Measurements from ENCODE around the gene APC2.
"Not testable (repeated sequence)": the region's sequence is repeated elsewhere in the genome, so short reads cannot be mapped to it uniquely, and the experiment has no call there.

APC2 gene

DNA sequence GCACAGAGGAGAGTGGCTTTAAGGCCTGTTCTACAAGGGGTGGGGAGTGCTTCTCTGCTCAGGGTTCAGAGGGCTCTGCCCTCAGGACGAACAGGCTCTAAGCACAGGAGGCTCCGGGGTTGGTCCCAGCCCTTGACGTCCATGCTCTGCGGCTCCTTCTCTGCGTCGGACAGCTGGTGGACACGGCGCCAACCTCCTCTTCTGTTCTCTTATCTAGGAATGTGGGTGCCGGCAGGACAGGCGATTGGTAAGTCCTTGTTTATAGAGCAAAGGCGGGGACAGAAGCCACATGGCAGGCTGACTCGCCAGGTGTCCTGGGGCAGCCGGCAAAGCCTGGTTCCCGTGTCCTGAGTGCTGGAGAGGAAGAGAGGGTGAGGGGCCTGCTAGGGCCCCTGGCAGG, 20.2 kb upstream of the APC2 start:
- DNase-seq (no peak), ATAC-seq (replicated peaks) (no peak)
- H3K4me1 Mint-ChIP-seq, result peaks cover 4 to 9% of the 10 kb centered on the region in 2 donors
- H3K9me3 Mint-ChIP-seq, result no peaks in the 10 kb centered on the region
- H3K27me3 Mint-ChIP-seq, result no peaks in the 10 kb centered on the region
- H3K27ac Mint-ChIP-seq, result peak overlapping the region; percentile 69
- no peak overlapping the region for H3K4me3 Mint-ChIP-seq
- H3K36me3 Mint-ChIP-seq, result peaks cover 24 to 25% of the 10 kb centered on the region in 2 donors

GRCh38 chr19:1430246-1430645, 19.7 kb upstream of the APC2 start:
- Mint-ChIP-seq H3K9me3 (no peaks in the 10 kb centered on the region), H3K4me1 (peaks cover 2 to 5% of the 10 kb centered on the region in 2 donors), H3K27me3 (no peaks in the 10 kb centered on the region), H3K4me3 (no peak overlapping the region), H3K27ac (no peak overlapping the region), H3K36me3 (peaks cover 21 to 22% of the 10 kb centered on the region in 2 donors)
- ATAC-seq (replicated peaks) (no peak), DNase-seq (no peak)

- DNase-seq (no peak), ATAC-seq (replicated peaks) (no peak)
- H3K4me1 Mint-ChIP-seq, result peaks cover 0 to 5% of the 10 kb centered on the region in 2 donors
- no peaks in the 10 kb centered on the region for H3K9me3 Mint-ChIP-seq
- H3K36me3 Mint-ChIP-seq, result peaks cover 22 to 27% of the 10 kb centered on the region in 2 donors
- peak overlapping the region; percentile 63 for H3K27ac Mint-ChIP-seq
- peak overlapping the region in 1 of 2 donors; percentile 22 for H3K4me3 Mint-ChIP-seq
- no peaks in the 10 kb centered on the region for H3K27me3 Mint-ChIP-seq
These were observed 18.0 kb upstream of the APC2 start for GRCh38 chr19:1431759-1432506.

DNA sequence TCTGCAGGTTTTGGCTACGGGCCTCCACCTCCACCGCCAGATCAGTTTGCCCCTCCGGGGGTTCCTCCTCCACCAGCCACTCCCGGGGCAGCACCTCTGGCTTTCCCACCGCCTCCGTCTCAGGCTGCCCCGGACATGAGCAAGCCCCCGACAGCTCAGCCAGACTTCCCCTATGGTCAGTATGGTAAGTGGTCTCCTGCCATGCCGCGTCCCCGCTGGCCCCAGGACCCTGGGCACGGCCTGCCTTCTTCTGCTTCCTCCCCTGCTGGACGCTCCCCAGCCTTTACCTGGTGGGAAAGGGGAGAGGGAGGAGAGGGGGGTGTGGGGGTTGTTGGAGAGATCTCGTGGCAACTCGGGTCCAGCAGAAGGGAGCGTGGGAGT, 17.4 kb upstream of the APC2 start:
- Mint-ChIP-seq H3K9me3 (no peaks in the 10 kb centered on the region), H3K36me3 (peaks cover 22 to 27% of the 10 kb centered on the region in 2 donors), H3K4me3 (no peak overlapping the region), H3K27ac (peak overlapping the region; percentile 25), H3K27me3 (no peaks in the 10 kb centered on the region), H3K4me1 (peaks cover 0 to 5% of the 10 kb centered on the region in 2 donors)
- no peak for ATAC-seq (replicated peaks)
- no peak for DNase-seq

DNA sequence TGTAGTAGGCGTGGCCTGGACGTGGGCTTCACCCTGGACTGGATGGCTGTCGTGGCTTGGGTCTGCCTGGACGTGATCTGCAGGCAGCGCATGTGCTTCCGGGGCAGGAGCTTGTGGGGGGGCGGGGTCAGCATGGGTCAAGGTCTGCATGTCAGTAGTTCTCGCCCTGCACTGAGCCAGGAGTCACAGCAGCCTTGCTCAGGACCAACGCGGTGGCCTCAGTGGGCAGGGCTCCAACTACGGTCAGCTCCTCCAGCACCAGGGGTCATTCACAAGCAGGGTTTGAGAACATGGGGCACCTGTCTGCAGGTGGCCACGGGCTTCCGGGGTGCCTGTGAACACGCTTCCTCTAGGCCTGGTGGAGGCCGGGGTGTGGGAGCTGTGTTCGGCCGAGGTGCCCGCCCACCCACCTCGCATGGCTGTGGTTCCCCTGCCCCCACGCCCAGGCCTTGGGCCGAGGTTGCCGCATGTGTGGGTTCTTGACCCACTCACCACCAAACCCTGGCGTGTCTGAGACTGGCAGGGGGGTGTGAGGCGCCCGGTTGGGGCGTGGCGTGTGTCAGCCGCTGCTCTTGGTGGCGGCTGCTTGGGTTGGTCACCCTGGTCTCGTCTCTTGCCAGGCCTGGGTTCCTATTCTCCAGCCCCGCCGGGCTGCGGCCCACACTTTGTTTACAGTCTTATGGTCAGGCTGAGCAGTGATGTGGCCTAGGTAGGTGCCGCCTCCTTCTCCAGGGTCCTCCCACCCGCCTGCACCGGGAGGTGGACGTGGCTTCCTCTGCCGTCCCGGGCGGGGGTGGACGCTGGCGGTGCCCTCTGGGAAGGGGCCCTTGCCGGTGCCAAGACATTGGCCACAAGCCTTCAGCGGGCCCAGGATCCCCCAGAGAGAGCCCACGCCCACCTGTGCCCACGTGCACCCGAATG, 16.5 kb upstream of the APC2 start:
- Mint-ChIP-seq H3K27me3 (no peaks in the 10 kb centered on the region), H3K9me3 (no peaks in the 10 kb centered on the region), H3K36me3 (peaks cover 26 to 30% of the 10 kb centered on the region in 2 donors), H3K4me1 (peaks cover 5 to 13% of the 10 kb centered on the region in 2 donors), H3K27ac (no peak overlapping the region), H3K4me3 (no peak overlapping the region)
- ATAC-seq (replicated peaks), result no peak
- no peak for DNase-seq

DNA sequence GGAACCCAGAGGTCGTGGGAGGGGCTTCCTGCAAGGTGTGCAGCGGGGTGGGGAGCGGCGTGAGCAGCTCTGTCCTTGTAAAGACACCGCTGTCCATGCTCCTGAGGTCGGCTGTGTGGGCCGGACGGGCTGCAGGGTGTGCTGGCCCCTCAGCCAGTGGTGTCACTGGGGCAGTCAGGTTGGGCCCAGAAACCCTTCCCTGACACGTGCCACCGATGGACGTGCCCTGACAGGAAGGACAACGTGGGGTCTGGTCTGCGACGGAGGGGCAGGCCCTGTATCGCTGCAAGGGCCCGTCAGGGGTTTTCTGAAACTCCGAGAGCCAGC, 15.9 kb upstream of the APC2 start:
- DNase-seq (no peak), ATAC-seq (replicated peaks) (no peak)
- Mint-ChIP-seq H3K27ac (no peak overlapping the region), H3K27me3 (no peaks in the 10 kb centered on the region), H3K4me1 (peaks cover 5 to 13% of the 10 kb centered on the region in 2 donors), H3K36me3 (peaks cover 31 to 34% of the 10 kb centered on the region in 2 donors), H3K9me3 (no peaks in the 10 kb centered on the region), H3K4me3 (no peak overlapping the region)

DNA sequence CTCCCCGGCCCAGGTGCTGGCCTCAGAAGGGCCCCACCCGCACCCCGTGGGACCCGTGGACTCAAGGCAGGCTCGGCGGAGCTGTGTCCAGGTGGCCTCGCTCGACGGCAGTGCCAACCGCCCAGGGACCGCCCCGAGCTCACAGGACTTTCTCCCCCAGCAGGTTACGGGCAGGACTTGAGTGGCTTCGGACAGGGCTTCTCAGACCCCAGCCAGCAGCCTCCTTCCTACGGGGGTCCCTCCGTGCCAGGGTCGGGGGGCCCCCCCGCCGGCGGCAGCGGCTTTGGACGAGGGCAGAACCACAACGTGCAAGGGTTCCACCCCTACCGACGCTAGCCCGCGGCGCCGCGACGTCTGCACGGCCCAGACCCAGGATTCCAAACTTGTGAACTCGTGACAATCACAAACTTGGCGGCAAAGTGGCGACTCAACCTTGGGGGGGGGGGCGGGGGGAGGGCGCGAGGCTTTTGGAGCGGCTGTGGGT, 15.3 kb upstream of the APC2 start:
- H3K4me3 Mint-ChIP-seq, result no peak overlapping the region
- H3K4me1 Mint-ChIP-seq, result peaks cover 7 to 17% of the 10 kb centered on the region in 2 donors
- DNase-seq (no peak), ATAC-seq (replicated peaks) (no peak)
- no peaks in the 10 kb centered on the region for H3K9me3 Mint-ChIP-seq
- peaks cover 37% of the 10 kb centered on the region in 2 donors for H3K36me3 Mint-ChIP-seq
- H3K27ac Mint-ChIP-seq, result no peak overlapping the region
- H3K27me3 Mint-ChIP-seq, result no peaks in the 10 kb centered on the region

- Mint-ChIP-seq H3K27me3 (no peaks in the 10 kb centered on the region), H3K4me1 (peaks cover 11 to 26% of the 10 kb centered on the region in 2 donors), H3K36me3 (peaks cover 40% of the 10 kb centered on the region in 2 donors), H3K27ac (peak overlapping the region; percentile 9), H3K4me3 (no peak overlapping the region), H3K9me3 (no peaks in the 10 kb centered on the region)
- DNase-seq, result no peak
- no peak for ATAC-seq (replicated peaks)
These were observed 14.4 kb upstream of the APC2 start for GRCh38 chr19:1435378-1435989.

DNA sequence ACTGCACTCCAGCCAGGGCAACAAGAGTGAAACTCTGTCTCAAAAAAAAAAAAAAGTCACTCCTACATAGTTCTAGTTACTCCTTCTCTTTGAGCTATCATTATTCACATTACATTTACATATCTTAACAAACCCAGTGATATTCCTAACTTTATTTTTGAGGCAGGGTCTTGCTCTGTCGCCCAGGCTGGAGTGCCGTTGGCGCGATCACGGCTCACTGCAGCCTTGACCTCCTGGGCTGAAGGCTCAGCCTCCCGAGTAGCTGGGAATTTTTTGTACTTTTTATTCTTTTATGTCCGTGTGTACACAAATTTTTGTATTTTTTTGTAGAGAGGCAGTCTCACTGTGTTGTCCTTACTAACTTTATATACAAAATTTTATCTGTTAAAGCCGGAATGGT, 12.3 kb upstream of the APC2 start:
- Mint-ChIP-seq H3K27ac (peak overlapping the region; percentile 100), H3K4me3 (no peak overlapping the region)

GRCh38 chr19:1438035-1438932, 11.6 kb upstream of the APC2 start, which contains the start of gene RPS15:
RPS15 (plus strand) TSS chr19:1438396; CDS start chr19:1438426, 30 bp downstream.
- peak within 1 kb of the TSS; percentile 100 for H3K27ac Mint-ChIP-seq
- H3K4me1 Mint-ChIP-seq, result peaks cover 25 to 47% of the 10 kb centered on the region in 2 donors
- H3K36me3 Mint-ChIP-seq, result peaks cover 54% of the 10 kb centered on the region in 2 donors
- H3K4me3 Mint-ChIP-seq, result peak within 1 kb of the TSS; percentile 97 to 100
- ATAC-seq (replicated peaks) (peak; percentile 84 to 92), DNase-seq (peak; percentile 92)
- H3K9me3 Mint-ChIP-seq, result no peaks in the 10 kb centered on the region
- no peaks in the 10 kb centered on the region for H3K27me3 Mint-ChIP-seq

More for the DNA sequence above, 12.3 kb upstream of the APC2 start:
- Mint-ChIP-seq H3K4me1 (peaks cover 22 to 43% of the 10 kb centered on the region in 2 donors), H3K9me3 (no peaks in the 10 kb centered on the region), H3K27me3 (no peaks in the 10 kb centered on the region), H3K36me3 (peaks cover 50 to 52% of the 10 kb centered on the region in 2 donors)
- no peak for ATAC-seq (replicated peaks)
- DNase-seq, result no peak

DNA sequence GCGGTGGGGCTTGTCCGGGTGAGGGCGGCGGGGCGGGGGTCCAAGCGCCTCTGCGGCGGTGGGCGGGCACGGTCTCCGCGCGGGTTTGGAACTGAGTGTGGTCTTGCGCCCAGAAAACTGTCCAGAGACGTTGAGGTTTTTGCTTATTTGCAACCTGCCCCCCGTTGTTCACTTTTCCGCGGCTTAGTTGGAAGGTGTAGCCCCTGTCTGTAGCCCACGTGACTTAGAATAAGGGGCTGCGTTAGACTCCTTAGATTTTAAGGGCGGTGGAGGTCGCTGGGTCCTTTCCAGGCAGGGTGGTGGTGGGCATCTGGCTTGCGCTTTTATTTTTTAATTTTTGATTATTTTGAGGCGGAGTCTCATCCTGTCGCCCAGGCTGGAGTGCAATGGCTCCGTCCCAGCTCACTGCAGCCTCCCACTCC, 11.0 kb upstream of the APC2 start:
- DNase-seq, result no peak
- peaks cover 50 to 54% of the 10 kb centered on the region in 2 donors for H3K36me3 Mint-ChIP-seq

GRCh38 chr19:1439525-1440417, 10.2 kb upstream of the APC2 start:
- H3K36me3 Mint-ChIP-seq, result peaks cover 52 to 57% of the 10 kb centered on the region in 2 donors
- not testable (repeated sequence) for H3K9me3 Mint-ChIP-seq; DNase-seq; ATAC-seq (replicated peaks); H3K27me3 Mint-ChIP-seq
- peak overlapping the region; percentile 100 for H3K27ac Mint-ChIP-seq
- peak overlapping the region; percentile 97 to 100 for H3K4me3 Mint-ChIP-seq
- H3K4me1 Mint-ChIP-seq, result peaks cover 27 to 46% of the 10 kb centered on the region in 2 donors

More for the DNA sequence above, 11.0 kb upstream of the APC2 start:
- Mint-ChIP-seq H3K27me3 (no peaks in the 10 kb centered on the region), H3K4me3 (peak overlapping the region; percentile 97 to 100), H3K4me1 (peaks cover 25 to 43% of the 10 kb centered on the region in 2 donors), H3K27ac (peak overlapping the region; percentile 100), H3K9me3 (no peaks in the 10 kb centered on the region)
- peak; percentile 1 to 5 for ATAC-seq (replicated peaks)
